Bronchial epithelial cell (primary cell): ENCODE measurements around the gene TBC1D22A. TPM values are rescaled to one million over a fixed set of nuclear protein-coding genes. Genes with fewer than 3 reads are reported as not detected.

Source experiments
- DNase-seq: peaks from one replicate; pipeline ENCODE4 v3.0.0-alpha.2; 2010; ENCODE audit warnings: low read depth
- FAIRE-seq: peaks from 2 replicates; lab custom pipeline; 2011; peaks lifted over from hg19 to GRCh38; lab: Jason Lieb, UNC
- H3K27me3 ChIP-seq: 2 replicates; pipeline ENCODE4 v1.5.1; 2011; ENCODE audit warnings: low read length; ENCODE audit not compliant: control insufficient read depth, insufficient read depth
- H3K36me3 ChIP-seq: 2 replicates; pipeline ENCODE4 v1.5.1; 2011; ENCODE audit warnings: low read length; ENCODE audit not compliant: control insufficient read depth, insufficient read depth
- H3K4me3 ChIP-seq: 2 replicates; pipeline ENCODE4 v1.5.1; 2011; ENCODE audit warnings: mild to moderate bottlenecking, low read depth, low read length, control low read depth
- total RNA-seq: library from RNA; depleted of rRNA; stranded (reverse); fragments of >200 nt; gene quantifications from 2 replicates; pipeline ENCODE4 v1.2.1, GENCODE V29; 2014
- TF ChIP-seq, protein P1 (sequence below): IDR thresholded peaks from 2 replicates; pipeline ENCODE4 v1.5.1; 2011; ENCODE audit warnings: mild to moderate bottlenecking, moderate library complexity, low read length, control low read depth, inconsistent platforms; ENCODE audit not compliant: insufficient read depth, severe bottlenecking

The TBC1D22A gene
- total RNA-seq, 1 donor from 2014 or later = 10.0 TPM

DNA sequence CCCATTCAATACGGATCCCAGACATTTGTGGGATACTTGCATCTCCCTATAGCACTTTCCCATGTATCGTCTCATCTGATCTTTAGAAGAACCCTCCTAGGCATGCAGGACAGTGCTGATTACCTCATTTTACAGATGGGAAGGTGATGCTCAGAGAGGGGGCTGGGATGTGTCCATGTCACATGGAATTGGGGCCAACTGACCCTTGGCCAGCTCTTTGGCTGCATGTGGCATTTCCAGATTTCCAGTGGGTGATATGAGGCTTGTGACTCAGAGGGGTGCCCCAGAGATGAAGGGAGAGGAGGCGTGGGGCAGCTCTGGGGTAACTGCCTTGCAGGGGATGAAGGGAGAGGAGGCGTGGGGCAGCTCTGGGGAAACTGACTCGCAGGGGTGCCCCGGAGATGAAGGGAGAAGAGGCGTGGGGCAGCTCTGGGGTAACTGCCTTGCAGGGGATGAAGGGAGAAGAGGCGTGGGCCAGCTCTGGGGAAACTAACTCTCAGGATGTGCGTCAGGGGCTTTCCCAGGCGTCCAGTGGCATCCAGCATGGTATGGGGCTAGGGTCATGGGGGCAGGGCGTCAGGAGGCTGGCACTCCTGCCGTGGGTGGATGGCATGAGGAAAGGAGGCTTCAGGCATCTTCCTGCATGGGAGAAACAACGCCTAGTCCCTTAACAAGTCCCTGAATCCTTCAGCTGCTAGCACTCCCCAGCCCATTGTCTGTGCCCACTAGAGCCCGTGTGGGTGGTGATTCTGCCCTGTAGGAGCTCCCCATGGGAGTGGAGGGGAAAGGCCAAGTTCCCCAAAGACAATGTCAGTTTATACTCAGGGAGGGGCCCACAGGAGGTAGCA lies 12.5 kb upstream of the TBC1D22A start:
- H3K36me3 ChIP-seq = no peaks in the 10 kb centered on the region
- TF ChIP-seq, protein P1, sequence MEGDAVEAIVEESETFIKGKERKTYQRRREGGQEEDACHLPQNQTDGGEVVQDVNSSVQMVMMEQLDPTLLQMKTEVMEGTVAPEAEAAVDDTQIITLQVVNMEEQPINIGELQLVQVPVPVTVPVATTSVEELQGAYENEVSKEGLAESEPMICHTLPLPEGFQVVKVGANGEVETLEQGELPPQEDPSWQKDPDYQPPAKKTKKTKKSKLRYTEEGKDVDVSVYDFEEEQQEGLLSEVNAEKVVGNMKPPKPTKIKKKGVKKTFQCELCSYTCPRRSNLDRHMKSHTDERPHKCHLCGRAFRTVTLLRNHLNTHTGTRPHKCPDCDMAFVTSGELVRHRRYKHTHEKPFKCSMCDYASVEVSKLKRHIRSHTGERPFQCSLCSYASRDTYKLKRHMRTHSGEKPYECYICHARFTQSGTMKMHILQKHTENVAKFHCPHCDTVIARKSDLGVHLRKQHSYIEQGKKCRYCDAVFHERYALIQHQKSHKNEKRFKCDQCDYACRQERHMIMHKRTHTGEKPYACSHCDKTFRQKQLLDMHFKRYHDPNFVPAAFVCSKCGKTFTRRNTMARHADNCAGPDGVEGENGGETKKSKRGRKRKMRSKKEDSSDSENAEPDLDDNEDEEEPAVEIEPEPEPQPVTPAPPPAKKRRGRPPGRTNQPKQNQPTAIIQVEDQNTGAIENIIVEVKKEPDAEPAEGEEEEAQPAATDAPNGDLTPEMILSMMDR = no peak
- FAIRE-seq (peak; percentile 86), DNase-seq (no peak)
- H3K4me3 ChIP-seq = no peak overlapping the region
- H3K27me3 ChIP-seq = no peaks in the 10 kb centered on the region

DNA sequence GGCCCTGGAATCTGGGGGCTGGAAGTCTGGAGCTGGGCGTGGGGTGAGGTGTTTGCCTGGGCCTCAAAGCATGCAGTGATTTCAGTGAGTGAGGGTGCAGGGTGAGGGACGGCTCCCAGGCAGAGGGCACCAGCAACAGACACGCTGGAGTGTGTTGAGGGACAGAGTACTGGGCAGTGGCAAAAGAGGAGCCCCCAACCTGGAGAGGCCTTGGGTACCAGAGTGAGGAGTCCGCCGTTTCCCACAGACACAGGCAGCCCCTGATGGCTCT lies 12.0 kb upstream of the TBC1D22A start:
- no peak for DNase-seq
- no peaks in the 10 kb centered on the region for H3K27me3 ChIP-seq
- FAIRE-seq = no peak

DNA sequence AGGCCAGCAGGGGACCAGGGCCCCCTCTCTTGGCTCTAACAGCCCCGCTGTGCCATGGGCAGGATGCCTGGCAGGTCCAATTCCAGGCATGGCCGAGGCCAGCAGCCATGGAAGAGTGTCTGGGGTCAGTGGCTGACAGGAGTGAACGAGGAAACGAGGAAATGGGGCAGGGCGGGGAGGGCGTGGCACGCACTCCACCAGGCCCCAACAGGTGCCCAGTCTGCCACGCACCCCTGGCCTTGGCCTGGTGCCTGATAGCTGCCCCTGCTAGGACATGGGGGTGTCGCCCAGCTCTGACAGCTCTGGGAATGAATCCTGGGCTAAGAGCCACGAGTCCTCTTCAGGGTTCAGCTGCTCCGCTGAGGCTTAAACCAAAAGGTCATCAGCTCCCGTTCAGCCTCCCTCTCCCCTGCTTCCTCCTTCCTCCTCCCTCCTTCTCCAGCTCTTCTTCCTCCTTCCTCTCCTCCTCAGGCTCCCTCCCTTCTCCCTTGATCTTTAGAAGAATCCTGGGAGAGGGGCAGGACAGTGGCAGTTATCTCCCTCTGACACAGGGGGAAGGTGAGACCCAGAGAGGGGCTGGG lies 11.5 kb upstream of the TBC1D22A start:
- TF ChIP-seq, protein P1 = no peak
- FAIRE-seq (no peak), DNase-seq (no peak)
- no peak overlapping the region for H3K4me3 ChIP-seq
- no peaks in the 10 kb centered on the region for H3K27me3 ChIP-seq
- no peaks in the 10 kb centered on the region for H3K36me3 ChIP-seq

More for the DNA sequence above, 12.0 kb upstream of the TBC1D22A start:
- Histone ChIP-seq H3K36me3 (no peaks in the 10 kb centered on the region), H3K4me3 (no peak overlapping the region)
- TF ChIP-seq, protein P1 = no peak

DNA sequence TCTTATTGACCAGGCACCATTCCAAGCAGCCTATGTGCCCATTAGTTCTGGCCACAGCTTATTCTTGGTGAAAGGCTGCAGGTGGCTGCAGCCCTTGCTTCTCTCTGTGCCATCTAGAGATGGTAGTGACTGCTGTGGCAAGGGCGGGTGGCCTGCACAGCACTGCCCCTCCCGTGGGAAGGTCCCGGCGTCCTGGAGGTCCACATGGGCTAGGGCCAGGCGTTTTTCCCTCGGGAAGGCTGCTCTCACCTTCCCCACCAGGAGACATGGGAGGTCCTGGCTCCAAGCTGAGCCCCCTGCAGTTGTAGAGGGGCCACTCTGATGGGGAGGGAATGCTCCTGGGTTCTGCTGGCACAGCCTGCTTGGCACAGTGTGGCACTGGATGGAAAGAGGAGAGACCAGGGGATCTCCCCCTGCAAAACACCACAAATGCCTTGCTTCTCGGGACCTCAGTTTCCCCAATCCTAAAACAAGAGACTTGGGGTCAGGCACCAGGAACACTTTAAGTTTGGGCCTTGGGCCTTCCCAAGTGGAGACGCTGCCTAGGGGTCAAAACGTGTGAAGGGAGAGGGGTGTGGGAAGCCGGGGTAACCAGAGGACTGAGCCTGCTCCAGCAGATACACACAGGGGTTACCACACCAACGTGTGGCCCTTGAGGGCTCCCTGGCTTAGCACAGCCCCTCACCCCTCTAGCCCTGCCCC lies 10.0 kb upstream of the TBC1D22A start:
- DNase-seq = no peak
- H3K36me3 ChIP-seq = no peaks in the 10 kb centered on the region
- TF ChIP-seq, protein P1 = no peak
- H3K27me3 ChIP-seq = no peaks in the 10 kb centered on the region
- FAIRE-seq = no peak
- no peak overlapping the region for H3K4me3 ChIP-seq

DNA sequence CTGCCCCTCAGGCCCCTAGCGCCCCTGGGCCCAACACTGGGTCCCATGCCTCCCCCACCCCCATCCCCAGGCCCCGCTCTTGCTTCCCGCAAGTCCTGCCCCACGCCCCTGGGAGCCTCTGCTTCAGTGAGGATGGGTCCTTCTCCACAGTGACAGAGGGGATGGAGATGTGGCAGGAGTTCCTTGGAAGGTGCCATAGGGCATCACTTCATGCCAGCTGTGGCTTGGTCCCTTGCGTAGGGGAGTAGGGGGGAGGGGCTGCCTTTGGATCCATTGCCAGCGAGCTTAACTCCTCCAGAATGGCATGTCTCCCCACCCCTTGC lies 9.5 kb upstream of the TBC1D22A start:
- Histone ChIP-seq H3K27me3 (no peaks in the 10 kb centered on the region), H3K4me3 (no peak overlapping the region), H3K36me3 (no peaks in the 10 kb centered on the region)
- FAIRE-seq = no peak
- no peak for DNase-seq
- TF ChIP-seq, protein P1 = no peak
